ENCODE data around the gene SHC3. TPM values are rescaled to one million over a fixed set of nuclear protein-coding genes. Genes with fewer than 3 reads are reported as not detected.

SHC3 gene
- total RNA-seq, 1 experiment from 2014 or later = 4.0 TPM

DNA sequence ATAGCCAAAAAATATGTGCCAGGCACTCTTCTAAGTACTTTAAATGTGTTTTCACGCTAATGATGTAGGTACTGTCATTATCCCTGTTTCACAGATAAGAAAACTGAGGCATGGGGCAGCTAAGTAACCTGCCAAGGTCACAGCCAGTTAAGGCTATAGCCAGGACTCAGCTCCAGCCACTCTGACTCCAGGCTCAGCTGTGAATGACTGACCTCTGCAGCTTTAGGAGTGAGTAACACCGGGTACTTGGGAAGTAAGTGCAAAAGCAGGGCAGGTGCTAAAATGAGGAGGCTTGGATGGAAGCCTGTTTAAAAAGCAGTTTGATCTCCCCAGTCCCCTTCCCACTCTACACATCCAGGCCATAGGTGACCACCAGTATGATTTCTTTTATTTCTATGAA, 10.6 kb upstream of the SHC3 start:
- Mint-ChIP-seq H3K27me3 (ENCODE audit: unreplicated experiment) (no peaks in the 10 kb centered on the region), H3K27ac (ENCODE audit: unreplicated experiment) (no peak overlapping the region), H3K4me3 (ENCODE audit: low read depth, unreplicated experiment) (no peak overlapping the region), H3K9me3 (ENCODE audit: low read depth, unreplicated experiment) (no peaks in the 10 kb centered on the region), H3K36me3 (ENCODE audit: insufficient read depth, unreplicated experiment) (no peaks in the 10 kb centered on the region), H3K4me1 (ENCODE audit: low read depth, unreplicated experiment) (no peaks in the 10 kb centered on the region)
- TF ChIP-seq, protein P1, sequence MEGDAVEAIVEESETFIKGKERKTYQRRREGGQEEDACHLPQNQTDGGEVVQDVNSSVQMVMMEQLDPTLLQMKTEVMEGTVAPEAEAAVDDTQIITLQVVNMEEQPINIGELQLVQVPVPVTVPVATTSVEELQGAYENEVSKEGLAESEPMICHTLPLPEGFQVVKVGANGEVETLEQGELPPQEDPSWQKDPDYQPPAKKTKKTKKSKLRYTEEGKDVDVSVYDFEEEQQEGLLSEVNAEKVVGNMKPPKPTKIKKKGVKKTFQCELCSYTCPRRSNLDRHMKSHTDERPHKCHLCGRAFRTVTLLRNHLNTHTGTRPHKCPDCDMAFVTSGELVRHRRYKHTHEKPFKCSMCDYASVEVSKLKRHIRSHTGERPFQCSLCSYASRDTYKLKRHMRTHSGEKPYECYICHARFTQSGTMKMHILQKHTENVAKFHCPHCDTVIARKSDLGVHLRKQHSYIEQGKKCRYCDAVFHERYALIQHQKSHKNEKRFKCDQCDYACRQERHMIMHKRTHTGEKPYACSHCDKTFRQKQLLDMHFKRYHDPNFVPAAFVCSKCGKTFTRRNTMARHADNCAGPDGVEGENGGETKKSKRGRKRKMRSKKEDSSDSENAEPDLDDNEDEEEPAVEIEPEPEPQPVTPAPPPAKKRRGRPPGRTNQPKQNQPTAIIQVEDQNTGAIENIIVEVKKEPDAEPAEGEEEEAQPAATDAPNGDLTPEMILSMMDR (IDR thresholded peaks at IDR 0.05; ENCODE audit: unreplicated experiment) = no peak
- intact Hi-C loops (cut with micrococcal nuclease; ENCODE audit: unreplicated experiment) = loop anchor here (10.0 kb wide), 1 partner anchor 164 kb away; no protein-coding TSS in a partner anchor
- no TSS peak for BruUV-seq (replicated peaks)
- DNase-seq = no peak
- CTCF ChIA-PET = no interaction called here

DNA sequence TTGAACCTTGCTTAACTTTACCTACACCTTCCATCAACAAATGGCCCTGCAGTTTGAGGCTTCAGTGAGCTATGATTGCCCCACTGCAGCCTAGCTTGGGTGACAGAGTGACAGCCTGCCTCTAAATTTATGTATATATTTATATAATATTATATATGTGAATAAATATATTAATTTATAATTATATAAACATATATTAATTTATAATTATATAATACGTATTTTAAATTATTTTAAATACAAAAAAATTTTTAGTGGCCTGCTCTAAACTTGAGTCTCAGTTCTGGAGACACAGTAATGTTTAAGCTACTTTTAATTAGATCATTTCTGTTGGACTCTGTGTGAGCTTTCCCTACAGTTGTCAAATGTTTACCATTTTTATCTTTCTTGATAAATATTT, 9.3 kb upstream of the SHC3 start:
- no peaks in the 10 kb centered on the region for H3K4me1 Mint-ChIP-seq (ENCODE audit: low read depth, unreplicated experiment)
- no peak for DNase-seq
- CTCF ChIA-PET = no interaction called here
- no peak overlapping the region for H3K4me3 Mint-ChIP-seq (ENCODE audit: low read depth, unreplicated experiment)
- intact Hi-C loops (cut with micrococcal nuclease; ENCODE audit: unreplicated experiment) = loop anchor here (10.0 kb wide), 1 partner anchor 163 kb away; no protein-coding TSS in a partner anchor
- BruUV-seq (replicated peaks) = no TSS peak
- no peaks in the 10 kb centered on the region for H3K9me3 Mint-ChIP-seq (ENCODE audit: low read depth, unreplicated experiment)
- H3K27me3 Mint-ChIP-seq (ENCODE audit: unreplicated experiment) = peaks cover 11% of the 10 kb centered on the region
- H3K36me3 Mint-ChIP-seq (ENCODE audit: insufficient read depth, unreplicated experiment) = no peaks in the 10 kb centered on the region
- TF ChIP-seq, protein P1 (IDR thresholded peaks at IDR 0.05; ENCODE audit: unreplicated experiment) = no peak
- no peak overlapping the region for H3K27ac Mint-ChIP-seq (ENCODE audit: unreplicated experiment)

DNA sequence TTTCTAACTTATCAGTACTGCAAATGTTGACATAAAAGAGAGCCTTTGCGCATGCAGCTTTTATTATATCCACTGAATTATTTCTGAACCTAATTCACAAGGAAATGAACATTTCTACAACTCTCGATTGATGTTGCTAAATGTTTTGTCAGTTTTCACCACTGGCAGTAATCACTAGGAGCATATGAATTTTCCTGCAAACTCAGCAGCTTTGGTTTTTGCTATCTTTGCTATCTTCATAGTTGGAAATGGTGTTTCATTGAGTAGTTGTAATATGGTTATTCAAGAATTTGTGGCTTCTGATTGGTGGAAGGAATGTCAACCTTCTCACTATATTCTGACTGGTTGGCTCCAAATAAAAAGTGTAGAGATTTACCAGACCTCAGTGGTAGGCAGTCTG, 8.9 kb upstream of the SHC3 start:
- CTCF ChIA-PET = interaction anchor here (0.7 kb wide), 1 partner anchor 10 kb away, joined by 3 read pairs; no protein-coding TSS in a partner anchor

DNA sequence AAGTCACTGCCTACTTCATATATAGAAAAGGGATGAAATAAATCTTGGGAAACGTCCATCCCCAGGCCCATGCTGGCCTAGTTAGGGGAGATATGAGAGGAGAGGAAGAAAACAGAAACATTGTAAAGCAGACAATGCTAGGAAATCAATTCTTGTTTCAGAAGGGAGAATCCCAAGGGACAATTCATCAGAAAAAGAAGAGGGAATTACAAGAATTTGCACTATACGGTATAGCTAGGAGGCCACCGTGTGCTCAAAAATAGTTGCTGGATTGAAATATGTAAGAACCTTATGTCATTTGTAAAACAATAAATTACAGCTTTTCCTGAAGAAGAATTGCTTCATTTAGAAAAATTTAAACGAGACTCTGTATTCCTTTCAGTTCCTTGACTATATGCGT, 8.3 kb upstream of the SHC3 start:
- DNase-seq = no peak
- CTCF ChIA-PET = interaction anchor here (0.7 to 0.9 kb wide), 2 partner anchors 9 to 15 kb away, joined by 3 read pairs; no protein-coding TSS in a partner anchor
- Mint-ChIP-seq H3K27ac (ENCODE audit: unreplicated experiment) (no peak overlapping the region), H3K36me3 (ENCODE audit: insufficient read depth, unreplicated experiment) (no peaks in the 10 kb centered on the region), H3K27me3 (ENCODE audit: unreplicated experiment) (peaks cover 11% of the 10 kb centered on the region), H3K4me1 (ENCODE audit: low read depth, unreplicated experiment) (no peaks in the 10 kb centered on the region), H3K9me3 (ENCODE audit: low read depth, unreplicated experiment) (no peaks in the 10 kb centered on the region), H3K4me3 (ENCODE audit: low read depth, unreplicated experiment) (no peak overlapping the region)
- intact Hi-C loops (cut with micrococcal nuclease; ENCODE audit: unreplicated experiment) = loop anchor here (10.0 kb wide), 1 partner anchor 162 kb away; no protein-coding TSS in a partner anchor
- BruUV-seq (replicated peaks) = no TSS peak
- TF ChIP-seq, protein P1 (IDR thresholded peaks at IDR 0.05; ENCODE audit: unreplicated experiment) = no peak

More for the DNA sequence above, 8.9 kb upstream of the SHC3 start:
- no peaks in the 10 kb centered on the region for H3K9me3 Mint-ChIP-seq (ENCODE audit: low read depth, unreplicated experiment)
- H3K4me3 Mint-ChIP-seq (ENCODE audit: low read depth, unreplicated experiment) = no peak overlapping the region
- no peak for DNase-seq
- no peak overlapping the region for H3K27ac Mint-ChIP-seq (ENCODE audit: unreplicated experiment)
- H3K4me1 Mint-ChIP-seq (ENCODE audit: low read depth, unreplicated experiment) = no peaks in the 10 kb centered on the region
- BruUV-seq (replicated peaks) = no TSS peak
- TF ChIP-seq, protein P1 (IDR thresholded peaks at IDR 0.05; ENCODE audit: unreplicated experiment) = no peak
- intact Hi-C loops (cut with micrococcal nuclease; ENCODE audit: unreplicated experiment) = loop anchor here (10.0 kb wide), 1 partner anchor 163 kb away; no protein-coding TSS in a partner anchor
- H3K27me3 Mint-ChIP-seq (ENCODE audit: unreplicated experiment) = peaks cover 11% of the 10 kb centered on the region
- H3K36me3 Mint-ChIP-seq (ENCODE audit: insufficient read depth, unreplicated experiment) = no peaks in the 10 kb centered on the region

Data from Calu3 (cell line).